Skeletal muscle tissue (tissue), 4 donors: Measurements from ENCODE around the gene GET4. TPM values are rescaled to one million over a fixed set of nuclear protein-coding genes. Genes with fewer than 3 reads are reported as not detected.
A peak's percentile ranks its signal among the peaks of the same experiment; 100 is the strongest.

Experiments
- H3K27ac ChIP-seq: one replicate; pipeline ENCODE4 v1.7.0; 2013; ENCODE audit warnings: mild to moderate bottlenecking, low read depth, low read length, inconsistent platforms
- H3K27me3 ChIP-seq, 3 donors: one replicate each; pipeline ENCODE4 v1.7.0; 2013; ENCODE audit warnings: low read length in 3 of 3; ENCODE audit not compliant: control insufficient read depth in 3 of 3, insufficient read depth in 3 of 3
- H3K36me3 ChIP-seq, 3 donors: one replicate each; pipeline ENCODE4 v1.7.0; 2013; ENCODE audit warnings: low read length in 3 of 3; ENCODE audit not compliant: control insufficient read depth in 3 of 3, insufficient read depth in 3 of 3
- H3K4me1 ChIP-seq, 3 donors: one replicate each; pipeline ENCODE4 v1.7.0; 2013; ENCODE audit warnings: low read length in 3 of 3, mild to moderate bottlenecking in 3 of 3; ENCODE audit not compliant: control insufficient read depth in 3 of 3, insufficient read depth in 3 of 3
- H3K4me3 ChIP-seq, 3 donors: one replicate each; pipeline ENCODE4 v1.7.0; 2013; ENCODE audit warnings: low read length in 3 of 3
- H3K9ac ChIP-seq, 3 donors: one replicate each; pipeline ENCODE4 v1.7.0; 2013; ENCODE audit warnings: low read length in 3 of 3, mild to moderate bottlenecking in 3 of 3, moderate library complexity in 2 of 3, low read depth in 1 of 3
- H3K9me3 ChIP-seq, 3 donors: one replicate each; pipeline ENCODE4 v1.7.0; 2013; ENCODE audit warnings: low read length in 3 of 3; ENCODE audit not compliant: control insufficient read depth in 3 of 3
- total RNA-seq: library from RNA; depleted of rRNA; stranded (reverse); fragments of >200 nt; gene quantifications from one replicate; pipeline ENCODE4 v1.2.3, GENCODE V29; 2014
- donor health status: Osteomylitis.

GET4 gene
- total RNA-seq, 1 donor from 2014 or later: 25.1 TPM

DNA sequence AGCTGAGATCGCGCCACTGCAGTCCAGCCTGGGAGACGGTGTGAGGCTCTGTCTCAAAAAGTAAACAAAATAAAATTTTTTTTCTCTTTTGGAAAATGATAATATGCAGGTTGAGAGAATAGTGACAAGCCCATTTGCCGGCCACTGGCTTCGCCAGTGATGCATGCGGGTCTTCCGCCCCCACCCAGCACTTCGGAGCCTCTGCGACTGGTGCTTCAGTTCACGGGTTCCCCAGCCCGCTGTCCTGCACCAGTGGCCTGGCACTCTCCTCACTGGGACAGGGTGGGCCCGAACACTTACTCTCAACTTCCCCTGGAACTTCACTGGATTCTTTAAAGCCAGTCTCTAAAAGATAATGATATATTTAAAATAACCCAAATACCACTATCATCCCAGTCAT lies 41.3 kb upstream of the GET4 start:
- no peaks in the 10 kb centered on the region for H3K27me3 ChIP-seq
- H3K9me3 ChIP-seq: no peaks in the 10 kb centered on the region
- H3K27ac ChIP-seq: peak overlapping the region; percentile 67
- peaks cover 56 to 78% (median 73%) of the 10 kb centered on the region in 3 donors for H3K4me1 ChIP-seq
- no peak overlapping the region for H3K4me3 ChIP-seq
- peak overlapping the region in 1 of 3 donors; percentile 25 for H3K9ac ChIP-seq
- peaks cover 12 to 27% (median 25%) of the 10 kb centered on the region in 3 donors for H3K36me3 ChIP-seq

DNA sequence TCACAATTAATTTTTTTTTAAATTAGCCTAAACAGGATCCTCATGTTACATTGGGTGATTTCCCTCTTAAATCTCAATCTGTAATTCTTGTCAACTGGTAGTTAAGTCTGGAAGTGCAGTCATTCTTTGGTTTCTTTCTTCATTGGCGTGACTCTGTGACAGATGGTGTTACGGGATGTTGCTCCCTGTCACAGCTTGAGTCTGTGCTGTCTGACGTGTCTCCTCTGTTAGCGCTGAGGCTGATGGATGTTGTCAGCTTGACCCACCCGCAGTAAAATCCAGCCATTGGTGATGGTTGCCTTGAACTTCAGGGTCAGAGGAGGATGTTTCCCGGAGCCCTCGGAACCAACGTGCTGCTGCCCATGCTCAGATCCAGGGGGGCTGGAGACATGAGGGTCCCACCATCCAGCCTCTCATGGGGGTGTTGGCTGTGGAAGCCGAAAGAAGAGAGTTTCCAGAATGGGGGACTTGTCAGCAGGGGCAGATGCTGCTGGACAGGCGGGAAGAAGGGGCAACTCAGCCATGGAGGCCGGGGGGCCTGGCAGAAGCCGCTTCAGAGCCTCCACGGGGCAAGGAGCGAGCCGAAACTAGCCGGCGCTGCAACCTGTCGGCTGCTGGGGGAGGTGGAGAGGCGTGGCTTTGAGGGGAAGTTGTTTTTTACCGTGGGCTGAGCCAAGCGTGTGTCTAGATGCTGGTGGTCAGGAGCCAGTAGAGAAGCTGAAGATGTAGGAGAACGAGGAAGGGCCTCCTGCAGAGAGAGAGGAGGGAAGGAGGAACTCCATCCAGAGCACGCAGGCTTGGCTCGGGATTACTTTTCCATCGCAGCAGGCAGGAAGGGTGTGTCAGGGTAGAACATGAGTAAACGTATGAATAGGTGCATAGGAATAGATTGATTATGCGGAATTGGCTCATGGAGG lies 40.6 kb upstream of the GET4 start:
- Histone ChIP-seq H3K4me3 (peak overlapping the region in 2 of 3 donors; percentile 11 to 13), H3K9me3 (no peaks in the 10 kb centered on the region), H3K27ac (peak overlapping the region; percentile 67), H3K4me1 (peaks cover 49 to 71% (median 66%) of the 10 kb centered on the region in 3 donors), H3K27me3 (no peaks in the 10 kb centered on the region), H3K9ac (peak overlapping the region in 2 of 3 donors; percentile 20 to 60), H3K36me3 (peaks cover 16 to 31% (median 29%) of the 10 kb centered on the region in 3 donors)

DNA sequence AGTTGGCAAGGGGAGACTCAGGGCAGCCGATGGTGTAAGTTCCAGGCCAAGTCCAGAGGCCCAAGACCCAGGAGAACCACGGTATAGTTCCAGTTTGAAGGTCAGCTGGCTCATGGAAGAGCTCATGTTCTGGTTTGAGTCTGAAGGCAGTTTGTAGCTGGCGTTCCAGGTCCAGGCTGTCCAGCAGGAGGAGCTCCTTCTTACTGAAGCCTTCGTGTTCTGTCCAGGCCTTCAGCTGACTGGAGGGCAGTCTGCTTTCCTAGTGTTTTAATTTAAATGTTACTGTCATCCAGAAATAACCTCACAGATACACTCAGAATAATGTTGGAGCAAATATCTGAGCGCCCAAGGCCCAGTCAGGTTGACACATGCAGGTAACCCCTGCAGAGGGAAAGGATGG lies 39.9 kb upstream of the GET4 start:
- peak overlapping the region in 2 of 3 donors; percentile 25 to 60 for H3K9ac ChIP-seq
- H3K27me3 ChIP-seq: no peaks in the 10 kb centered on the region
- peaks cover 16 to 31% (median 29%) of the 10 kb centered on the region in 3 donors for H3K36me3 ChIP-seq
- no peaks in the 10 kb centered on the region for H3K9me3 ChIP-seq
- peak overlapping the region; percentile 67 for H3K27ac ChIP-seq
- H3K4me3 ChIP-seq: peak overlapping the region in 2 of 3 donors; percentile 11 to 13
- peaks cover 44 to 64% (median 59%) of the 10 kb centered on the region in 3 donors for H3K4me1 ChIP-seq

DNA sequence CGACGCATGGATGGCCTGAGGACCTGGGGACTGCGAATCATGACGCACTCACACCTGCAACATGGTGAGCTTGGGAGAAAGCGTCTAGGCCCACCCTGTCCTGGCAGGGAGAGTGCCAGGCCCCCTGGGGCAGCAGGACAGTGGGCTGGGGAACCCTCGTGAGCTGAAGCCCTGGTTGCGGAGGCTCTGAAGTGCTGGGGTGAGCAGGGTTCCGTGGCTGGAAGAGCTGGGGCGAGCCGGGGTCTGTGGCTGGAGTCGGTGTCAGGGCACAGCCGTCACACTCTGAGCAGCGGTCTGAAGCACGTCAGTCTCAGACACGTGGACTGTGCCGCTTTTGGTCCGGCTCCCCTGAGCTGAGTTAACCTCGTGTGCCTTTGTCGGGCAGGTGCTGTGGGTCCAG lies 39.4 kb upstream of the GET4 start:
- Histone ChIP-seq H3K36me3 (peaks cover 19 to 33% (median 32%) of the 10 kb centered on the region in 3 donors), H3K27me3 (no peaks in the 10 kb centered on the region), H3K9ac (peak overlapping the region in 2 of 3 donors; percentile 25 to 60), H3K9me3 (no peaks in the 10 kb centered on the region), H3K4me1 (peaks cover 39 to 60% (median 57%) of the 10 kb centered on the region in 3 donors), H3K4me3 (no peak overlapping the region), H3K27ac (peak overlapping the region; percentile 67)

DNA sequence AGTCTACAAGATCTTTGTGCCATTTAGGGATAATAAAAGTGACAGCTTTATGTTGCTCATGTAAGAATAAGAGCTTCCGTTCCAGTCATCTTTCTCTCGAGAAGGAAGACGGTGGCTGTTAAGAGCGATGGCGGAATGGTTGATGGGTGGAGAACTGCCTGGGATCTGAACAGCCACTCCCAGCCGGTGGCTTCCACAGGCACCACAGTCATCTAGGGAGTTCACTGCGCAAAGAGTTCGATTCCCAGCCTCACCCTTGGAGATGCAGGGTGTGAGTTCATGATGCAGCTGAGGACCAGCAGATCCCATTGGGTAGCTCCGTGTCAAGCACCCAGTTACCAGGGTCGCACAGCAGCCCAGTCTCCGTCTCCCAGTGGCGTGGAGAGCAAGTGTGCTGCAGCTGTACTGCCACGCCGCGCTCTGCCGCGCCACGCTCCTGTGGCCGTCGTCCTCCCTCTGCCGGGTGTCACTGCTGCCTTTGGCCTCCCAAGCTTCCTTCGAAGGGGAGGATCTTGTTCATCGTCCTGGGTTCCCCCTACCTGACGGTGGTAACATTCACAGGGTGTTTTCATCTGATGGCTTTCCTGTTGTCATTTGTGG lies 36.3 kb upstream of the GET4 start:
- Histone ChIP-seq H3K9me3 (no peaks in the 10 kb centered on the region), H3K4me1 (peaks cover 24 to 44% (median 41%) of the 10 kb centered on the region in 3 donors), H3K36me3 (peaks cover 49 to 56% (median 56%) of the 10 kb centered on the region in 3 donors), H3K27me3 (no peaks in the 10 kb centered on the region), H3K27ac (no peak overlapping the region), H3K9ac (no peak overlapping the region), H3K4me3 (no peak overlapping the region)

DNA sequence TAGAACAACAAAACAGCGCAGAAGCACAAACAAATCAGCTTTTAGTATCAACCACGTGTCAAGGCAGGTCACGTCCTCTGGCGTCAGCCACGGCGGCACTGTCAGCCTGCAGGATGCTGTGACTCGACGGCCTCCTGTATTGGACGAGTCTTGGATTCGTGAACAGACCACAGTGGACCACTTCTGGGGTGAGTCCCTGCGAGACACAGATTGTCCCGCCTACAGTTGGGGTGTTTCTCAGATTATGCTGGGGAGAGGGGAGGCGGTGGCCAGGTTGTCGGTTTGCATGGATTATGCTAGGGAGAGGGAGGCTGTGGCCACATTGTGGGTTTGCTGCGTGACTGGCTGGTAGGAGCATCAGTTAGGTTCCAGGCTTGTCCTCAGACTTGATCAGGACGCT lies 34.4 kb upstream of the GET4 start:
- no peaks in the 10 kb centered on the region for H3K9me3 ChIP-seq
- peak overlapping the region in 1 of 3 donors; percentile 33 for H3K9ac ChIP-seq
- peaks cover 10 to 28% (median 24%) of the 10 kb centered on the region in 3 donors for H3K4me1 ChIP-seq
- H3K36me3 ChIP-seq: peaks cover 51 to 56% (median 54%) of the 10 kb centered on the region in 3 donors
- H3K27ac ChIP-seq: no peak overlapping the region
- no peak overlapping the region for H3K4me3 ChIP-seq
- no peaks in the 10 kb centered on the region for H3K27me3 ChIP-seq

DNA sequence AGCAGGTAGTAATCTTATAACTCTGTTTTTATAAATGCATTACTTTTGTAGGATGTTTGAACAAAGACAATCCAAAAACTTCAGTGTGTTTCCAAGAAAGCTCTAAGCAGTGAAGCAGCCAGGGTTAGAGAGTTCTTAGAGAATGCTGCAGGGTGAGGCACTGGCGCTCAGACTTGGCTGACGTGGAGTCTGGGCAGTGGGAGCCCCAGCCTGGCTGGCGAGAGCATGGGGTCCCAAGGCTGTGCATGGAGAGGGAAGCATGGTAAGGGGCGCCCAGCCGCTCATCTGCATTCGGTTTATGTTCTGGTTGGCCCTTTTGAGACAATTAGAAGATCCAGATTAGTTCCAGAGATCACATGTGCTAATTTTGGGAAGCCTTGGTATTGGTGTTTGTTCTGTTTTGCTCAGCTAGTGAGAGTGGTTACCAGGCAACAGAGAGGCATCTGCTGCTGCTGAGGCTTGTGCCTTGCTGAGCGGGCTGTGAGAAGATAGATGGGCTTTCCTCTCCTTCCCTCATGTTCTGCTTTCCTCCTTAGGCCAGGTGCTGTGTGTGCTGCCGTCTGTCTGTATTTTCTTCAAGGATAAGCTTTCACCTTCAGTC lies 33.8 kb upstream of the GET4 start:
- peaks cover 51 to 54% (median 53%) of the 10 kb centered on the region in 3 donors for H3K36me3 ChIP-seq
- H3K4me3 ChIP-seq: no peak overlapping the region
- H3K27ac ChIP-seq: no peak overlapping the region
- peaks cover 7 to 24% (median 19%) of the 10 kb centered on the region in 3 donors for H3K4me1 ChIP-seq
- no peaks in the 10 kb centered on the region for H3K9me3 ChIP-seq
- H3K27me3 ChIP-seq: no peaks in the 10 kb centered on the region
- H3K9ac ChIP-seq: peak overlapping the region in 1 of 3 donors; percentile 33

DNA sequence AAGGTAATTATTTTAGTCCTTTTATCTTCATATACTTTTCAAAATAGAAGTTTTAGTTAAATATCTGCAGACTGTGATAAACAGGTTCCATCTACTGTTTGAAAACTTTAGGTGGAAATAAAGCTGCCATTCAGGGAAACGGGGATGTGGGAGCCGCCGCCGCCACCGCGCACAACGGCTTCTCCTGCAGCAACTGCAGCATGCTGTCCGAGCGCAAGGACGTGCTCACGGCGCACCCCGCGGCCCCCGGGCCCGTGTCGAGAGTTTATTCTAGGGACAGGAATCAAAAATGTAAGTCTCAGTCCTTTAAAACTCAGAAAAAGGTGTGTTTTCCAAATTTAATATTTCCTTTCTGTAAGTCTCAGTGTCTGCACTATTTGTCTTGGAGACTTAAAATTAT lies 33.1 kb upstream of the GET4 start:
- peaks cover 5 to 17% (median 14%) of the 10 kb centered on the region in 3 donors for H3K4me1 ChIP-seq
- no peak overlapping the region for H3K9ac ChIP-seq
- H3K36me3 ChIP-seq: peaks cover 51 to 54% (median 52%) of the 10 kb centered on the region in 3 donors
- H3K27ac ChIP-seq: no peak overlapping the region
- H3K9me3 ChIP-seq: no peaks in the 10 kb centered on the region
- H3K27me3 ChIP-seq: no peaks in the 10 kb centered on the region
- no peak overlapping the region for H3K4me3 ChIP-seq

DNA sequence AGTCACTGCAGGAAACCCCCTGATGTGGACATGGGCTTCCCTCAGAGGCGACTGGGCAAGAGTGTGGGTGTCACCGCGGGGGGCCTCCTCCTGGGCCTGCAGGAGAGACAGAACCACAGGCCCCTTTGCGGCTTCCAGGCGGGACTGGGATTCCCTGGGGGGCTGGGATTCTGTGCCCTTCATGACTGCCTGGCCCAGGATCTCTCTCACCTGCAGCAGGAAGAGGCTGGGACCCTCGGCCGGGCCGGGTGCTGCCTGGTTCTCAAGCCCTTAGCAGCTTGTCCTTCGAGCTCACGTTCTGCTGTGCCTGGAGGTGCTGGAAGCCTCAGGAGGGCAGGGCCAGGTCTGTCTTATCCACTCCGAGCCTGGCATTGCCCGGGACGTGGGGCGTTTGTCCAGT lies 32.3 kb upstream of the GET4 start:
- H3K9ac ChIP-seq: no peak overlapping the region
- H3K4me3 ChIP-seq: no peak overlapping the region
- no peaks in the 10 kb centered on the region for H3K9me3 ChIP-seq
- no peaks in the 10 kb centered on the region for H3K27me3 ChIP-seq
- H3K4me1 ChIP-seq: peaks cover 0 to 9% (median 6%) of the 10 kb centered on the region in 3 donors
- peaks cover 46 to 51% (median 48%) of the 10 kb centered on the region in 3 donors for H3K36me3 ChIP-seq
- H3K27ac ChIP-seq: no peak overlapping the region
